Activated CD4-positive, CD25-positive, alpha-beta regulatory T cell treated with anti-CD3 and anti-CD28 coated beads, Interleukin-2, amount 50 U/mL, for 72 hours (primary cell): ENCODE results near the gene RNF123.
"Not testable (repeated sequence)": the region's sequence is repeated elsewhere in the genome, so short reads cannot be mapped to it uniquely, and the experiment has no call there.

ENCODE experiments used
- DNase-seq: peaks from one replicate; pipeline ENCODE4 v3.0.0; 2021

The RNF123 gene

DNA sequence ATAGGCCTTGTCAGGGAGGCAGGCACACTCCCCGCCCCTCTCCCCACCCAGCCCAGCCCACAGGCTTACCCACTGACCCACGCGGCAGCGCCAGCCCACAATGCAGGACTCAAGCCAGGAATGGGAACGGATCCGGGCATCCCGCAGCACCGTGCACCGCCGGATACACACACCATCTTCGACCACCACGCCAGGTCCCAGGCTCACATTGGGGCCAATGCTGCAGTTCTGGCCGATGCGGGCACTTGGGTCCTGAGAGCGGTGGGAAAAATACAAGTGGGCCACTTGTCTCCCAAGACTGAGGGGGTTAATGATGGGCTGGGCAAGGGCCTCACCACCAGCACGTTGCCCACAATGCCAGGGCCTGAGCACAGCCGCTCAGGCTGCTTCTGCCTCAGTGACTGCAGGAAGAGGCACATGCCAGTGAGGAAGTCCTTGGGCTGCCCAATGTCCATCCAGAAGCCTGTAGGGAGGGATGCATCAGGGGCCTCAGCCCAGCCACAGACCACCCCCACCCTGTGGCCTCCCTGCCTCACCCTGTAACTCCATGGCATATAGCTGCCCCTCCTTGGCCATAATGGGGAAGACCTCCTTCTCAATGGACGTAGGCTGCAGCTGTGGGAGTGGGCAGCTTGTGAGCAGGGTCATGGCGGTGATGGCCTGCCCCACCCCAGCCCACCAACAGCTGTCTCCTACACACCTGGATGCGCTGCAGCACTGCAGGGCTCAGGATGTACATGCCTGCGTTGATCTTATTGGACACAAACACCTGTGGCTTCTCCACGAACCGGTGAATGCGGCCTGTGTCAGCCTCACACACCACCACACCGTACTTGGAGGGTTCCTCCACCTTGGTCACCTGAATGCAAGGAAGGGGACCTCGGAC is 32.8 kb downstream of the RNF123 start:
- DNase-seq, result no peak

DNA sequence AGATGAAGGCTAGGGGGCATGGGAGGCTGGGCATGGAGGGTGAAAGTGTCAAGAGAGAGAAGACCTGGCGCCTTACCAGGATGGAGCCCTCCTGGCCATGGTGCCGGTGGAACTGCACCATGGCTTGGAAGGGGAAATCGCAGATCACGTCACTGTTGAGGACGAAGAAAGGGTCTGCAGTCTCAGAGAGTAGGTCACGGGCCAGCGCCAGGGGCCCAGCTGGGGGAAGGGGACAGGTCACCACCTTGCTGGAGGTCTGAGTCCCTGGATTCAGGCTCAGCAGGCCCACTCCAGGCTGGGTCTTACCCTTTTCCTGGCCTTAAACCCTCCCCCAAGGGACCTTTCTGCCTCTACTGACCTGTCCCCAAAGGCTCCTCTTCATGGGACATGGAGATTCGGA is 33.5 kb downstream of the RNF123 start:
- no peak for DNase-seq

DNA sequence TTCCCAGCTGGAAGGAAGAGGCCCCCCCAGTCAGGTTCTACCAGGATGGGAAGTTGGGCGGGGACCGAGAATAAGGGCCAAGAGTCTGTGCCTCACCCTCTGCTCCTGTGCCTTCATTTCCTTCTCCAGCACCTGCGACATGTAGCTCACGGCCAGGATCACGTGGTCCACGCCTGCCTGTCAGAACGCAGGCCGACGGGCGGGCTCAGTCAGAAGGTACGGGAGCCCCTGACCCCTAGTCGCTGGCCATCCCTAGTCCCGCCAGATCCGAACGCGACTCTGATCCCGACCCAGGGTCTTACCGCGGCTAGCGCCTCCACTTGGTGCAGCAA is 33.9 kb downstream of the RNF123 start:
- peak; percentile 72 for DNase-seq

DNA sequence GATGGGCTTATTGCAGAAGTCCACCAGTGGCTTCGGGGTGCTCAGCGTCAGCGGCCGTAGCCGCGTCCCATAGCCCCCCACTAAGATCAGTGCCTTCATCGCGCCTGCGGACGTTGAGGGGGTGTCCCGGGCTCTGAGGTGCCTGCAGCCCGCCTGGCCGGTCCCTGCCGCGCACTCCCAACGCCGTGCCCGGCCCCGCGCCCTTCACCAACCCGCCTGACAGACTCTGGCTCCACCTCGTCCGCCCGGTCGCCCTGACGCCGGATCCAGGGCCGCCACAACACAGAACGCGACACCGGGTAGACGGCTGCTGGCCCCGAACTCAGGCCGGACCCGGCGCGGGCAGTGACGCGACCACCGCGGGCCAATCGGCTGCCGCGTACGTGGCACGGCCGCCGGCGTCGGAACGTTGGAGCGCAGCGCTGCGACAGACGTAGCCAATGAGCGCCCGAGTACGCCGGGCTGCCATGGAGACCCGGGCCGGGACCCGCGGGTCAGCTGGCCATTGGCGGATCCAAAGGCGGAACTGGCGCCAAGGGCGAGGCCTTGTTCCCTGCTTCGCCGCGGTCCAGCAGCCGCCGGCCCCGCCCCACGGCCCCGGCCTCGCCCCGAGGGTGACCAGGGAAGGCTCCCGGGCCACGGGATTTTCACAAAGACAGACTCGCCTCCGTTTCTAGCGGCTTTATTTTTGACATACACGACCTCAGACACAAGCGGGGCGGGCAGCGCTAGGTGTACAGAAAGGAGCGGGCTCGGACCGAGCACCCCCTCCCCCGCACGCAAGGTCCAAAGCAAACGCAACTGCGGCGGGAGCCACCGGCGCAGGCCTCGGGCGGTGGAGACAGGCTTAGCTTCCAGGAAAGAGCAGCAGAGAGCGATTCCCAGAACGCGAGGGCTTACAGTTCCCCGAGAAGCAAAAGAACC is 34.5 kb downstream of the RNF123 start, which contains the start of gene GMPPB:
TSS of gene GMPPB (minus strand) at position 324 of the 924 bp plus-strand sequence. CDS start at position 99, 225 bp downstream.
- DNase-seq, result peak; percentile 95

DNA sequence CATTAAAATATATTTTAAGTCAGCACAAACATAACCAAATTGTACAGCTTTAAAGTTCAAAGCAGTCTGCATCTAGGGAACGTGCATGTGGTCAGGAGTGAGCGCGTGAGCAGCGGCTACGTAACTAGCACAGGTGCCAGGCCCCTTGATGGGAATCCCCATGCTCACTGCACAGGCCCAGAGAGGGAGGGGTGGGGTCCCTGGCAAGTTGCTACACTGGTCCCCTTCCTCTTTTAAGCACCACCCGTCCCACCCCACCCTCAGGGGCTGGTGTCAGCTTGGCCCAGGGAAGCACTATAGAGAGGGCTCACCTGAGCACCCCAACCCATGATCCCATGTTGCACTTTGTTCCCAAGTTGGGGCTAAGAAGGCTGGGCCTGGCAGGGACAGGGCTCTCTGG is 35.2 kb downstream of the RNF123 start:
- peak; percentile 45 for DNase-seq

DNA sequence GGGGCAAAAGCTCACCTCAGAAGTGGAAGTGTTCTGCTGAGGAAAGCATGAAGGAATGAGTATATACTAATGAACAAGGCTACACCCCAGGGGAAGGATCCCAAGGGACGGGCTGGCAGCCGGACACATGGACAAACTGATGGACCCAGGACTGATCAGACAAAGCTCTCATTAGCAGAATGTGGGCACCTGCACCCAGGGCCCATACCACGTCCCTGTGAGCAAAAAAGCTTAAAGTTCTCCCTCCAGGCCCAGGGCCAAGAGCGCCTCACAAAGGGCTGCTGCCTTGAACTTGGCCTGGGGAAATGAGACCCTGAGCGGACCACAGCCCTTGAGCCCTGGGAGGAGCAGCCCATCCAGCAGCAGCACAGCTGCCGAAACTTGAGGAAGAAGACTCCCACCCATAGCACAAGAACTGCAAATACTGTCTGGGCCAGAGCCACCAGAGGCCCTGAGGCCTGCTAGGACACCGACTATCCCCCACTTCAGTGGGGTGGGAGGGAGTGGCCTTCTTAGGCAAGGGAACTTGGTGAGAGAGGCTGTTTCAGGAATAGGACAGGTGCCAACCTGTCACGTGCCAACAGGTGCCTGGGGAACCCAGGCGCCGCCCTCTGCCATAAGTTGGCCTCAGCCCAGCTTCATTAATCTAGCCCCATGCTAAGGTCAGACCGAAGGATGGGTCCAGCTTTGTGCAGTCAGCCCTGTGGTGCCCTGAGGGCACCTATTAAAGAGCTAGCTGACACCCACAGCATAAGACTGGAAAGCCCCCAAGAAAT is 36.7 kb downstream of the RNF123 start:
- no peak for DNase-seq

DNA sequence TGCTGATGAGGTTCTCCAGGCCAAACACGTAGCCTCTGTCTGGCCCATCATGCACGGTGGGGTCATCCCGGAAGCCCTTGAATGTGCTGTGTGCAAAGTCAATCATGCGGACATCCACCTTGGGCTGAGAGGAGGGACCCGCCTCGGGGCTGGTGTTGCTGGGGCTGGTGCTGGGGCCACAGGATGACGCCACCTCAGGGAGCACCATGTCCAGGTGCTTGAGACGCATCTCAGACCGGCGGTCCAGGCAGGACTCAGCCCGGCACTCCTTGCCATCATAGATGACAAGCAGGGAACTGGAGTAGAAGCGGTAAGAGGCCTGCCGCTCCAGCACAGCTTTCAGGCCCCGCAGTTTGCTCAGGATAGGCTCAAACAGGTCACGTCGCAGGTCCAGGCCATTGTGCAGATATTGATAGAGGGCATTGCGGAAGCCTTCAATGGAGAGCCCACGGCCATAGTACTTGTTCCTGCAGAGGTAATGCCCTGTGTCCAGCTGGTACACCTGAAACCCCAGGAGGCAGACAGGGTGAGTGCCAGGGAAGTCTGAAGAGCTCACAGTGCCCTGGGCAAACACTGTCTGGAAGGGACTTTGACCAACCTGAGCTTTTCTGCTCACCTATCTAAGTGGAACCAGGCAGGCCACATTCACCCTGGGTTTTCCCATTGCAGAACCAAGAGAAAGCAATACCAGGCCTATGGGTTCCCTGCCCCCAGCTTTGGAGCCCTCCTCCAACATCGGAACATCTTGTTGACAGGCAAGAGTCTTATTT is 38.0 kb downstream of the RNF123 start:
- DNase-seq, result no peak

DNA sequence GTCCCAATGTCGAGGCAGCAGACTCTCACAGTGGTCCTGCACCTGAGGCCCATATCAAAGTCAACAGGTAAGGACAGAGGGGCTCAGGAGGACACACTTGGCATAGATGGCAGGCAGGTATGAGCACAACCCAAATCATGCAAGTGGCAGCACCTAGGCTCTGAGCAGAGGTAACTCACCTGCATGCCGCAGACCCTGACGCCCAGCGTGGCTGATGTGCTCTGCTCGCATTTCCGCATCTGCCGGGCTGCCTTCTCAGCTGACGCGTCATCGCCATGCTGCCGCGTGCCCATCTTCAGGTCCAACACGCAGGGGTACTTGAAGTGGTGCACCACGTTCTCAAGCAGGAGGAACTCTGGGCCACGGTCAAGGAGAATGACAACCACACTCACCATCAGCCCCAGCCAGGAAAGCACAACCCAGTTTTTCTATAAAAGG is 38.6 kb downstream of the RNF123 start:
- DNase-seq, result no peak

DNA sequence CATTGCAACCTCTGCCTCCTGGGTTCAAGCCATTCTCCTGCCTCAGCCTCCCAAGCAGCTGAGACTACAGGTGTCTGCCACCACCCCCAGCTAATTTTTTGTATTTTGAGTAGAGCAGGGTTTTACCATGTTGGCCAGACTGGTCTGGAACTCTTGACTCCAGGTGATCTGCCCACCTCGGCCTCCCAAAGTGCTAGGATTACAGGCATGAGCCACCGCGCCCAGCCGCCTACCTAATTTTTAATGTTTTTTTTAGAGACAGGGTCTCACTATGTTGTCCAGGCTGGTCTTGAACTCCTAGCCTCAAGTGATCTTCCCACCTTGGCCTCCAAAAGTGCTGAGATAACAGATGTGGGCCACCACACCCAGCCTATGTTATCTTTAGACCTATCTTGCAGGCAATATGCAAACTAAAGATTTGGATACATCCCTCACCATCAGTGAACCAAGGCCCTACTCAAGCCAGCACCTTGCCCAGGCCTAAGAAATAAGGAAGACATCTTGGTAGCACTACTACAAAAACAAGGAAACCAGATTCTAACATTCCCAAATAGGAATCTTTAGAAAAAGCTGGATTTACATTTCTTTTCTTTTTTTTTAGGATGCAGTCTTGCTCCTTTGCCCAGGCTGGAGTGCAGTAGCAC is 40.7 kb downstream of the RNF123 start:
- no peak for DNase-seq

DNA sequence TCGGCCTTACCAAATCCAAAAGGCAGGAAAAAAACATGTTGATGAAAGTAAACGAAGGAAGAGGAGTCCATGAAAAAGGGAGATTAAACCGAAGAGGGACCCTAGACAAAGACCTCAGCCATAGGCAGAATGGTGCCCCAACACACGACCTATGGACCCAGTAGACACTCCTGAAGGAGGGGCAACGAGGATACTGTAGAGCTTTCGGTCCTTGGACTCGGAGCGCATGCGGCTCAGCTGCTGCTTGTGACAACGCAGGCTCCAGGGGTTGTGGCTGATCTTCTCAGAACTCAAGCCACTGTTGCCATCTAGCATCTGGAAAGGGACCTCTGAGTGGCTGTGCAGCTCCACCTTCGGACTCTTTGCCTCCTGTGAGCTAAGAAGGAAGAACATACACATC is 43.2 kb downstream of the RNF123 start:
- no peak for DNase-seq

DNA sequence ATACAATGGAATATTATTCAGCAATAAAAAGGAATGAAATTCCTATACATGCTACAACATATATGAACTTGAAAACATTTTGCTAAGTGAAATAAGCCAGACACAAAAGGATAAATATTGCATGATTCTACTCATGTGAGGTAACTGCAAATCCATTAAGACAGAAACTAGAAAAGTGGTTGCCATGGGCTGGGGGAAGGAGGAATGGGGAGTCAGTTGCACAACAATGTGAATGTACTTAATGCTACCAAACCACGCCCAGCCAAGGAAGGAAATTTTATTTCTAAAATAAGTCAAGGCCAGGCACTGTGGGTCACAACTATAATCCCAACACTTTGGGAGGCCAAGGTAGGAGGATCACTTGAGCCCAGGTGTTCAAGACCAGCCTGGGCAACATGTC is 44.2 kb downstream of the RNF123 start:
- DNase-seq, result no peak

DNA sequence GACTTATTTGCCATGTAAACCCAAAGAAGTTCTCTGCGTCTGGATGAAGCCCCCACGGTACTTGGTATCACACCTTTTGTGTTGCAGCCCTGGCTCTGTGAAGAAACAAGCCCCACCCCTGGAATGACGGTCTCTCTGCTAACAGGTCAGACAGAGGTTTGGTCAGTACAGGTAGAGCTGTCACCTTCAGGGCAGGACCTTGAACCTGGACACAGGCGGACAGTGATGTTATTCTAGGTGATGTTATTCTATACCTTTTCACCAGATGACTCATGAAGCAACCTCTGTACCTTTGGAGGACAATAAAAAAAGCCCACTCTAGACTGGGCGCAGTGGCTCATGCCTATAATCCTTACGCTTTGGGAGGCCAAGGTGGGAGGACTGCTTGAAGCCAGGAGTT is 45.4 kb downstream of the RNF123 start:
- no peak for DNase-seq

DNA sequence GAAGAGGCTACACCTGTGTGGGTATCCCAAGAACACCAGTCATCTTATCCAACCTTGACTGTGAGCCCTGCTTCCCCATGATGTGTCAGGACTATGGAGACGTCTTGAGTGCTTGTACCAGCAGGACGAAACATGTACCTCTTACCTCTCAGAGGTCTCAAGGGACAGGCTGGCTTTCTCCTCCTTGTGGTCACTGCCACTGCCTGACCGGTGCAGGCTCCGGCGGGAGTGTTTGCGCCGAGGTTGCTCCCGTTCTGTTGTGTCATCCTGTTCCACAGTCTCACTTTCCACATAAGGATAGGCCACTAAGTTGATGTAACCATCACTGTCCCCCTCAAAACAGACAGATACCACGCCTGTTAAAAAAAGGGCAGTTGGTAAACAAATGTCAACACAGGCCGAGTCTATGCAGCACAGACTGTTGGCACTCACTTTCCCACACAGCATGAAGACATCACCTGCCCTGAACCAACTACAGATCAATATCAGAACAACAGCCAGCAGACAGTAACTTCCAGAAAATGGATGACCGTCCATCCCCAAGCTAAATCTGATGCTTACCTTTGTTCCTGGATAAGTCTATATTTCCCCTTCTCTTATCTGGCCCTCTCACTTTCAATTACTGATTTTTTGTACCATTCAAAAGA is 48.8 kb downstream of the RNF123 start:
- DNase-seq, result no peak

DNA sequence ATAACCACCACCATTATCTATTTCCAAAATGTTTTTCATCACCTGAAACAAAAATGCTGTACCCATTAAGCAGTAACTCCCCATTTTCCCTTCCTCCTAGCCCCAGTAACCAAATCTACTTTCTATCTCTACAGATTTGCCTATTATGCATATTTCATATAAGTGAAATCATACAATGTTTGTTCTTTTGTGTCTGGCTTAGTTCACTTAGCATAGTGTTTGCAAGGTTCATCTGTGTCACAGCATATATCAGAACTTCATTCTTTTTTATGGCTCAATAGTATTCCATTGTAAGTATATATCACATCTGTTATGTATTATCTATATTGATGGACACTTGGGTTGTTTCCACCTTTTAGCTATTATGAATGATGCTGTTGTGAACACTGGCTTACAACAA is 51.1 kb downstream of the RNF123 start:
- DNase-seq, result no peak

DNA sequence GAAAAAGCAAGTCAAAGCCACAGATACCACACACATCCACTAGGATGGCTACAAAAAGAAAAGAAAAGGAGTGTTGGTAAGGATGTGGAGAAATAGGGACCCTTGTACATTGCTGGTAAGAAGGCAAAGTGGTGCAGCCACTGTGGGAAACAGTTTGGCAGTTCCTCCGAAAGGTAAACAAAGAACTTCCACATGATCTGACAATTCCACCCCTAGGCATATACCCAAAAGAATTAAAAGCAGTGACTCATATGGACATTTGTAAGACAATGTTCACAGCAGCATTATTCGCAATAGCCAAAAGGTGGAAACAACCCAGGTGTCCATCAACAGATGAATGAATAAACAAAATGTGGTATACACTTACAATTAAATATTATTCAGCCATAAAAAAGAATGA is 56.6 kb downstream of the RNF123 start:
- no peak for DNase-seq

DNA sequence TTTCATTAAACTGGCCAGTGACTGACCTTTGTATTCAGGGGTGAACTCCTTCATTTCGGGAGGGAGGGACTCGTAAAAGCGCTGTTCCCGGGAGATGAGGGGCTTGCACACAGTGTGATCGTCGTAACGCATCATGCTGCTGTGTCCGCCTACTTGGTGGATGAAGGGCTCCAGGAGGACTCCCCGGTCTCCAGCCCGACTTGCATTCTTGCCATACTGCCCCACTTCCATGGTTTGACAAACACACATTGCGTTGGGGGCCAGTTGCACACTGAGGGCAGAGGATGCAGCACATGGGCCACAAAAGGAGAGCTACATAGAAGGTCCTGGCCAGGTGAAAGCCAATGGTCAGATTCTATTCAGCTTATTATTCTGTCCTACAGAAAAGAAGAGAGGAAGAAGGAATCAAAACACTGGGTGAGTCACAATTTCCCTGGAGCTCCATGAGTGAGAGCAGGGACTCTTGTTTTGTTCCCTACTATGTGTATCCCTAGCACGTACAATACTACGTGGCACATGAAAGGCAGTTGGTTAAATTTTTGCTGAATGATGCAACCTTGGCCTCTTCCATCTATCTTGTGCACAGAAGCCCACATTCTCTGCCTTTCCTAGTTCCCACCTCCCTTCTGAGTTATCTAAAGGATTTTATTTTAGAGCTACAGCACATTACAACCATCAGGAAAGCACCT is 58.6 kb downstream of the RNF123 start:
- DNase-seq, result no peak

DNA sequence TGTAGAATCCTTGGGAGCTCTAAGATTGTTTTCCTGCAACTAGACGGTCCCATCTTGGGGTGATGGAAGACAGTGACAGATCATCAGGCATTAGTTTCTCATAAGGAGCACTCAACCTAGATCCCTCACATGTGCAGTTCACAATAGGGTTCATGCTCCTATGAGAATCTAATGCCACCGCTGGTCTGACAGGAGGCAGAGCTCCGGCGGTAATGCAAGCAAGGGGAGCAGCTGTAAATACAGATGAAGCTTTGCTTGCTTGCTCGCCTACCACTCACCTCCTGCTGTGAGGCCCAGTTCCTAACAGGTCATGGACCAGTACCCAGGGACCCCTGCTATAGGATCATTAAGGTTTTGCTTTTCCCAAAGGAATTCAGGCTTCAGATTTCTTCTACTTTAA is 59.5 kb downstream of the RNF123 start:
- not testable (repeated sequence) for DNase-seq

DNA sequence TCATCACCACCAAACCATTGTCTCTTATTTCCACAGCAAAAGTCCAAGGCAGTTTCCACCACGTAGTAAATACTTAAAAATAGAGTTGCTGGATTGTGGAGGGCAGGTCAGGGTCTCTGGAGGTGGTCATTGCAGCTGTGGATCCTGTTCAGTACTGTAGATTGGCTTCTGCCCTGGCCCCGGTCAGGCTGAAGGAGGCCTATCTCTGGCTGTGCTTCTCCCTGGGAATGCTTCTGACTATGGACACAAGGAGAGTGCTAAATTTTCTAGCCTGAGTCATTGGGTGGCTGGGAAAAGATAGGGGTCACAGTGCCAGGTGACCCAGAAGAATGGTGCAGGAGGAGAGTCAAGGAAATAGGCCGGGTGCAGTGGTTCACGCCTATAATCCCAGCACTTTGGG is 60.7 kb downstream of the RNF123 start:
- DNase-seq, result no peak

DNA sequence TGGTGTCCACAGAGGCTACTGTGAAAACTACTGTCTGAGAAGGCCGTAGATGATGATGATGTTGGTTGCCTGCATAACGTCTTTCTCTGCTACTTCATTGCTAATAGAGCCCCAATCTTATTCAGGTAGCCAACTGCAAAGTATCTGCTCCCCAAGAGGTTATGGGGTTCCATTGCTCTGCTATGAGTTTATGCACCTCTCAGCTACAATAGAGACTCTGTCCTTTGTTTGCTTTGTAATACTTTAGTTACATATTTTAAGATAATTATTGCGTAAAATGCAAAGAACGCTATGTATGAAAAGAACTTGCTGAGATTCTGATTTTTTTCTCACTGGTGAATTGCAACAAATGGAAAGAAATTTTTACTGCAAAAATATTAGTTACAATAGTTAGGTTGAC is 62.1 kb downstream of the RNF123 start:
- no peak for DNase-seq

DNA sequence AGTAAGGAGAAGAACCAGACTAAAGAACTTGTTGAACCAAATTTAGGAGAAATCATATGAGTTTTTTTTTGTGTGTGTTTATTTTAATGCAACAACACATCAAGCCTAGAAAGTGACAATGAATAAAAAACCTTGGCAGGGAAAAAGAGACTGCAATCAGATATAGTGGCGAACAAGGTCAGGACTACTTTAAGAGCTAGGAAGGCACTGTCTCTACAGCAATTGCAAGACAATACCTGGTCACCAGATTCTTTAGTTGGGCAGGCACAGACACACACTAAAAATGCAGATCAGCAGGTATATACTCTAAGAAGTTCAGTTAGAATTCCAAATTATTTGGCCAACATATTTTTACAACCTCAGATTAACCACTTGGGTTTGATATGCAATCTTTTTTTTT is 65.2 kb downstream of the RNF123 start:
- no peak for DNase-seq

DNA sequence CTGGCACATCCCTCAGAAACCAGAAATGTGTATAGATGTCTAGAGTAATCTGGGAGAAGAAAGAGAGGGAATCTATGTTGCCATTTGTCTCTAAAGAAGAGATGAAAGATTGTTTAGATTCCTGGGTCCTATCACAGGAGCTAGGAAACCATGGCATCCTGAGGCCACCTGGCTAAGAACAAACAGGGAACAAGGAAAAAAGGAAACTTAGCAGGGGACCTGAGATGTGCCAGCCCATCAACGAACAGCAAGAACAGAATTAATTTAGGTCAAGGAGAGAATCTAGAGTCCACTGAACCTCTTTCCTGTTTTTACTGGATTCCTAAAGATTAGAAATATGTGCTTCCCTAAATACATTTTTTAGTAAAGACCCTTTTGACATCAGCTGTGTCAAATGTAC is 66.7 kb downstream of the RNF123 start:
- no peak for DNase-seq
